Heart right ventricle (tissue), 16 donors: Measurements from ENCODE around the gene RASIP1. TPM values are rescaled to one million over a fixed set of nuclear protein-coding genes. Genes with fewer than 3 reads are reported as not detected.
"Not testable (repeated sequence)": the region's sequence is repeated elsewhere in the genome, so short reads cannot be mapped to it uniquely, and the experiment has no call there.

Experiments used
- ATAC-seq, 8 donors: fragments of 200-7000 bp; cut with Tn5 transposase; one replicate each; pipeline ENCODE4 v1.9.1; 2020; ENCODE audit warnings: mild to moderate bottlenecking in 8 of 8, moderate library complexity in 8 of 8, moderate number of reproducible peaks in 1 of 8
- DNase-seq, 2 donors: peaks; one replicate each; pipeline ENCODE4 v3.0.0-alpha.2; 2020
- H3K27ac ChIP-seq, 10 donors: fragments of 200-600 bp; sonication (generic) in 2 of 10; one replicate each; pipeline versions ENCODE4 v1.5.0 to v1.8.0; 2020 to 2022; ENCODE audit warnings: mild to moderate bottlenecking in 3 of 10
- H3K27me3 ChIP-seq, 7 donors: fragments of 200-600 bp; one replicate each; pipeline ENCODE4 v1.8.0; 2021 to 2022; ENCODE audit warnings: mild to moderate bottlenecking in 2 of 7
- H3K36me3 ChIP-seq, 9 donors: fragments of 200-600 bp; sonication (generic) in 1 of 9; one replicate each; pipeline versions ENCODE4 v1.5.0 to v1.8.0; 2020 to 2022; ENCODE audit warnings: mild to moderate bottlenecking in 2 of 9
- H3K4me1 ChIP-seq, 9 donors: fragments of 200-600 bp; sonication (generic) in 1 of 9; one replicate each; pipeline versions ENCODE4 v1.5.0 to v1.8.0; 2020 to 2022; ENCODE audit warnings: mild to moderate bottlenecking in 4 of 9
- H3K4me3 ChIP-seq, 10 donors: fragments of 200-600 bp; sonication (generic) in 2 of 10; one replicate each; pipeline versions ENCODE4 v1.5.0 to v1.8.0; 2020 to 2022; ENCODE audit warnings: mild to moderate bottlenecking in 7 of 10, moderate library complexity in 2 of 10
- H3K9me3 ChIP-seq, 11 donors: fragments of 200-600 bp in 10 of 11; sonication (generic) in 2 of 11; one replicate each; pipeline versions ENCODE4 v1.5.0 to v1.8.0; 2013 to 2022; ENCODE audit warnings: mild to moderate bottlenecking in 2 of 11, control low read depth in 1 of 11, moderate library complexity in 1 of 11
- WGBS, 2 donors: extraction: QIAGEN DNeasy Blood & Tissue Kit; methylation state at CpG; one replicate each; pipeline ENCODE4 v1.1.7; 2013; ENCODE audit warnings: inconsistent platforms in 1 of 2; 5-methylcytosine and 5-hydroxymethylcytosine counted together
- intact Hi-C, 10 donors: fragments of 100-400 bp; cut with DNase I; formaldehyde crosslinking; loops; one replicate each; pipeline versions ENCODE4 v1.11.1 to v1.14.2; 2022
- polyA plus RNA-seq, 2 donors: library from polyadenylated mRNA; stranded (reverse); fragments of 200-250 nt; gene quantifications; one replicate each; pipeline ENCODE4 v1.2.3, GENCODE V29; 2013
- total RNA-seq, 10 donors: library from RNA; stranded (reverse); fragmentation: NEBNext Ultra II Directional in 3 of 10; extraction: Animal tissue kit (Norgen Biotek cat#: 25700) in 3 of 10; gene quantifications; one replicate each; pipeline versions ENCODE4 v1.2.1 to v1.2.4, GENCODE V29; 2021 to 2023
- TF ChIP-seq, protein P1 (sequence below), 9 donors: fragments of 200-600 bp; sonication (generic) in 2 of 9; IDR thresholded peaks; one replicate each; pipeline versions ENCODE4 v1.5.0 to v1.8.0; 2021 to 2022; ENCODE audit warnings: antibody characterized with exemption in 9 of 9, mild to moderate bottlenecking in 5 of 9, moderate library complexity in 1 of 9
- donor health status: Arrhythmogenic right ventricular cardiomyopathy.
- donor health status: ischemic (EF 13 %, LVEDD 7.1; RV severe dilation, severe dysfunction).
- donor health status: healthy with polysubstance abuse.
- donor health status: DM: no; HTN: yes; CAD: no.
- donor health status: DM: no; HTN: no; CAD: no.
- donor health status: ischemic (EF 25% LVEDD 6.9; RV normal size, moderate dysfunction).
- donor health status: ischemic (EF 25% LVEDD 5.7; RV mildly dilated, moderate dysfunction).
- donor health status: healthy.
- donor health status: DM: yes; HTN: yes; CAD: no.
- donor health status: Ischemic cardiomyopathy.
- donor health status: ischemic (EF 35%, LVEDD 5.7; RV mildly dilated, moderate dysfunction).
- donor health status: nonischemic (EF 11% LVEDD 7.7; RV severe dilation, severe dysfunction).
- donor health status: DM: yes; HTN: yes; CAD: no.
- donor health status: PGD.
- donor health status: ischemic (EF 29% LVEDD 5.4; RV normal size, mild dysfunction).
- donor health status: nonischemic (EF 23%, LVEDD 6.1; RV moderate dilation, normal function).

RASIP1 gene
- total and polyA plus RNA-seq, 12 donors, result 13.6 to 27.3 (median 16.2) TPM

DNA sequence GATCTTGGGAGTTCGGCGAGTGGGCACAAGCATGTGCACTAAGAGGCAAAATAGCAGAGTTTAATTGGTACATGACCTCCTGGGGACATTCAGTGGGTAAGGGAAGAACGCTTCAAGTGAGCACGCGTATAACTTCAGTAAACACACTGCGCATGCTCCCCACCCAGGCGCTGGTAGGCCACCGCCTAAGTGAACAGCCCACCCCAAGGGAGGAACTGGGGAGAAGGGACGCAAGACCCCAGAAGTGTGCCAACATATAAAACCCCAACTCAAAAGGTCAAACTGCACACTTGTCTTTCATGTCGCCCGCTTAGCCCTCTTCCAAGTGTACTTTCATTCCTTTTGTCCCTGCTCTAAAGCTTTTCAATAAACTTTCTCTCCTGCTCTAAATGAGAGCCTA lies 57.1 kb downstream of the RASIP1 start:
- Histone ChIP-seq H3K27me3 (no peaks in the 10 kb centered on the region), H3K4me1 (no peaks in the 10 kb centered on the region), H3K9me3 (no peaks in the 10 kb centered on the region), H3K27ac (no peak overlapping the region), H3K36me3 (no peaks in the 10 kb centered on the region), H3K4me3 (peak overlapping the region in 5 of 10 donors; percentile 8 to 31 (median 25))
- TF ChIP-seq, protein P1, sequence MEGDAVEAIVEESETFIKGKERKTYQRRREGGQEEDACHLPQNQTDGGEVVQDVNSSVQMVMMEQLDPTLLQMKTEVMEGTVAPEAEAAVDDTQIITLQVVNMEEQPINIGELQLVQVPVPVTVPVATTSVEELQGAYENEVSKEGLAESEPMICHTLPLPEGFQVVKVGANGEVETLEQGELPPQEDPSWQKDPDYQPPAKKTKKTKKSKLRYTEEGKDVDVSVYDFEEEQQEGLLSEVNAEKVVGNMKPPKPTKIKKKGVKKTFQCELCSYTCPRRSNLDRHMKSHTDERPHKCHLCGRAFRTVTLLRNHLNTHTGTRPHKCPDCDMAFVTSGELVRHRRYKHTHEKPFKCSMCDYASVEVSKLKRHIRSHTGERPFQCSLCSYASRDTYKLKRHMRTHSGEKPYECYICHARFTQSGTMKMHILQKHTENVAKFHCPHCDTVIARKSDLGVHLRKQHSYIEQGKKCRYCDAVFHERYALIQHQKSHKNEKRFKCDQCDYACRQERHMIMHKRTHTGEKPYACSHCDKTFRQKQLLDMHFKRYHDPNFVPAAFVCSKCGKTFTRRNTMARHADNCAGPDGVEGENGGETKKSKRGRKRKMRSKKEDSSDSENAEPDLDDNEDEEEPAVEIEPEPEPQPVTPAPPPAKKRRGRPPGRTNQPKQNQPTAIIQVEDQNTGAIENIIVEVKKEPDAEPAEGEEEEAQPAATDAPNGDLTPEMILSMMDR (IDR thresholded peaks at IDR 0.05), result no peak
- WGBS, 2 donors, result 41 to 51% methylated on average over 11 of the region's 11 CpGs
- DNase-seq (peak; percentile 61 to 62), ATAC-seq (peak in 7 of 8 donors; percentile 66 to 83 (median 77))
- intact Hi-C loops, result no loop called here

DNA sequence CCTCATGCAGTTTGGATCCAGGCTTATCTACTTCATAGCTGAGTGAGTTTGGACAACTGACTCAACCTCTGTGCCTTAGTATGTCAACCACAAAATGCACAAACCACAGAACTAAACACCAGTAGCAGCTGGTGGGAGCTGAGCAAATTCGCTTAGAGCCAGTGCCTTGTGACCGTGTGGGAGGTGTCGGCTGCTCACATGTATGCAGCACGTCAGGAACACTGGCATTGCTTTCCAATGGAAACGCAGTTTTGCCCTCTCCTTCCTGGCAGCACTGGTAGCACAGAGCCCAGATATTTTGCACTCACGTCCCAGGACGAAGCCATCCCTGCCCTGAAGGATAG lies 59.3 kb downstream of the RASIP1 start:
- H3K4me1 ChIP-seq, result no peaks in the 10 kb centered on the region
- TF ChIP-seq, protein P1 (IDR thresholded peaks at IDR 0.05), result no peak
- H3K4me3 ChIP-seq, result no peak overlapping the region
- H3K9me3 ChIP-seq, result no peaks in the 10 kb centered on the region
- no peak for ATAC-seq
- DNase-seq, result no peak
- intact Hi-C loops, result no loop called here
- H3K27ac ChIP-seq, result no peak overlapping the region
- no peaks in the 10 kb centered on the region for H3K27me3 ChIP-seq
- H3K36me3 ChIP-seq, result no peaks in the 10 kb centered on the region
- 90 to 93% methylated on average over 7 of the region's 7 CpGs for WGBS, 2 donors

DNA sequence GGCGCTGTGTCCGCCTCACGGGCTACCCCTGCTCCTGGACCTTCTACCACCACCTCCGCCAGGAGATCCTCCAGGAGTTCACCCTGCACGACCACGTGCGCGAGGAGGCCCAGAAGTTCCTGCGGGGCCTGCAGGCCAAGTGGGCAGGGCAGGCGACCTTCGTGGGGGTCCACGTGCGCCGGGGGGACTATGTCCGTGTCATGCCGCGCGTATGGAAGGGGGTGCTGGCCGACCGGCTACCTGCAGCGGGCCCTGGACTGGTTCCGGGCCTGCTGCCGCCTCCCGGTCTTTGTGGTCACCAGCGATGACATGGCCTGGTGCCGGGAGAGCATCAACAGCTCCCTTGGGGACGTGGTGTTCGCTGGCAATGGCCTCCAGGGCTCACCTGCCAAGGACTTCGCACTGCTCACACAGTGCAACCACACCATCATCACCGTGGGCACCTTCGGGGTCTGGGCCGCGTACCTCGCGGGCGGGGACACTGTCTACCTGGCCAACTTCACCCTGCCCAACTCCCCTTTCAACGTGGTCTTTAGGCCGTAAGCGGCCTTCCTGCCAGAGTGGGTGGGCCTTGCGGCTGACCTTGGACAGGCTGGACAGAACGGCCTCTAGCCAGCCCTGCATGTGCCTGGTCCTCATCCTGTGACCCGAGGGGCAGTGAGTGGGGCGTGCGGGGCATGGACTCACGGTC lies 59.8 kb downstream of the RASIP1 start:
- Histone ChIP-seq H3K27ac (no peak overlapping the region), H3K4me1 (peaks cover 0 to 2% (median 2%) of the 10 kb centered on the region in 9 donors), H3K9me3 (no peaks in the 10 kb centered on the region), H3K36me3 (no peaks in the 10 kb centered on the region), H3K27me3 (no peaks in the 10 kb centered on the region), H3K4me3 (no peak overlapping the region)
- DNase-seq, result no peak
- 92 to 93% methylated on average over 42 to 45 of the region's 45 CpGs for WGBS, 2 donors
- intact Hi-C loops, result no loop called here
- no peak for ATAC-seq
- TF ChIP-seq, protein P1 (IDR thresholded peaks at IDR 0.05), result no peak

DNA sequence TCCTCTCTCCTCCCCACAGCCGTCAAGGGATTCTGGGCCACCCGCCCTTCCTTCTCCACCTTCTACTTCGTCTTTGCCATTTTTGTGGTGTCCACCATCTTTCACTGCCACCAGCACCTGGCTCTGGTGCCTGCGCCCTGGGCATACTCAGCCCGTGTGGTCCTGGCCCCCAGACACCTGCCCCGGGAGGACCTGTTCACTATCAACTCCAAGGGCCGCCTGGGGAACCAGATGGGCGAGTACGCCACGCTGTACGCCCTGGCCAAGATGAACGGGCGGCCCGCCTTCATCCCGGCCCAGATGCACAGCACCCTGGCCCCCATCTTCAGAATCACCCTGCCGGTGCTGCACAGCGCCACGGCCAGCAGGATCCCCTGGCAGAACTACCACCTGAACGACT lies 60.4 kb downstream of the RASIP1 start:
- intact Hi-C loops, H3K27ac ChIP-seq, H3K4me3 ChIP-seq, H3K4me1 ChIP-seq, H3K27me3 ChIP-seq, H3K36me3 ChIP-seq, ATAC-seq, DNase-seq, H3K9me3 ChIP-seq: not testable (repeated sequence)
- 94 to 95% methylated on average over 15 to 18 of the region's 19 CpGs for WGBS, 2 donors

DNA sequence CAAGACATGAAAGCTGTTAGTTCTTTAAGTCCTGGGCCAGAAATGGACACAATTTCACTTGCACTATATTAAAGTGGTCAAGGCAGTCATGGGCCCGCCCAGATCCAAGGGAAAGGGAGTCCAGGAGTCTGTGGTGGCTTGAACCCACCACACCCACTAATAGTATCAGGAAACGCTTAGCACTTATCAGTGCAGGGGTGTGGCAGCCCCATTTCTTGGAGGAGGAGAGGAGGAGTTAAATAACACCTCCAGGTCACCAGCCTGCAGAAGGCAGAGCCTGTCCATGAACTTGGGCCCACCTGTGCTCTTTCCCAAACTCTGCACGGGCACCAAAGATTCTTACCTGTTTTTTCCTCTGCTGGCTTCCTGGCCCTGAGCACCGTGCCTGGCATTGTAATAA lies 62.2 kb downstream of the RASIP1 start:
- WGBS, 2 donors, result 72 to 73% methylated on average over 4 of the region's 4 CpGs
- Histone ChIP-seq H3K9me3 (no peaks in the 10 kb centered on the region), H3K36me3 (no peaks in the 10 kb centered on the region), H3K4me3 (no peak overlapping the region), H3K27ac (no peak overlapping the region), H3K27me3 (peaks cover 0 to 5% (median 0%) of the 10 kb centered on the region in 7 donors), H3K4me1 (peaks cover 0 to 10% (median 9%) of the 10 kb centered on the region in 9 donors)
- intact Hi-C loops, result loop anchor here in 9 of 10 donors (5.0 to 10.0 kb wide), 6 partner anchors 34 to 167 kb away; partner anchors contain the start of gene HSD17B14 (in 1 of the 9)
- ATAC-seq (no peak), DNase-seq (no peak)
- TF ChIP-seq, protein P1 (IDR thresholded peaks at IDR 0.05), result no peak
